NCI-H345 treated with DMSO at 0.1 percent for 48 hours (cell line): Measurements from ENCODE around the gene LUC7L.
"Not testable (repeated sequence)": the region's sequence is repeated elsewhere in the genome, so short reads cannot be mapped to it uniquely, and the experiment has no call there.

ENCODE experiments used
- DNase-seq: peaks from one replicate; lab custom pipeline; 2025; ENCODE audit not compliant: unreplicated experiment; lab: John Stamatoyannopoulos, UW

LUC7L gene

DNA sequence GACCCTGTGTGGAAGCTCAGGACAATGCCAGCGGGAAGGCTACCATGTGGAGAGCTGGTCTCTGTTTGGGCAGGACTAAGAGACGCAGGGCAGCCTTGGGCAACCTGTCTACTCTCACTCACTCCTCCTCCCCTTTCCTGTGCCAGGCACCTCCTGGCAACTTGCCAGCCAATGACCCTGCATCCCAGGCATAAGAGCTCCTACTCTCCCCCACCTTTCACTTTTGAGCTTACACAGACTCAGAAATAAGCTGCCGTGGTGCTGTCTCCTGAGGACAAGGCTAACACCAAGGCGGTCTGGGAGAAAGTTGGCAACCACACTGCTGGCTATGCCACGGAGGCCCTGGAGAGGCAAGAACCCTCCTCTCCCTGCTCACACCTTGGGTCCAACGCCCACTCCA lies 60.8 kb downstream of the LUC7L start:
- DNase-seq: no peak

DNA sequence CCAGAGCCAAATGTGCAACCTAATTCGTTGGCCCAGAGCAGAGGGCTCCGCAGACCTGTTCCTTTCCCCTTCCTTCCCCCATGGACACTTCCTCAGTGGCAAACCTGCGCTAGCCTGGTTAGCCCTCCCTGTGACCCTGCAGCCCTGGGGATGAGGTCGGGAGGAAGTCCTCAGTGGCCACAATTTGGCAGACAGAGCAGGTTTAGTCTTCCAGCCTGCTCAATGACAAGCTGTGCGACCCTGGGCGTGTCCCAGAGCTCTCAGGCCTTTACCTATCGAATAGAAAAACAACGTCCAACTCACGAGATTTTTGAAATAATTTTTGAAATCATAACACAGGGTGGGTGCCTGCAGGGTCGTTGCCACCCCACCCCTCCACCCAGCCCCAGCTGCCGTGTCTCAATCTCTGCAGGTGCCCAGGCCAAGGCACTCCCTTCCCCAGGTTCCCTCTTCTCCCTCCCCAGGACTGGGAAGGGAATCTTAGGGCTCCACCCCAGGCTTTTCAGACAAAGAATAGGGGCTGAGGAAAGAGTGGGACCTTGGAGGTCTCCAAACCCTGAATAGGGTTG lies 62.0 kb downstream of the LUC7L start:
- DNase-seq: no peak

DNA sequence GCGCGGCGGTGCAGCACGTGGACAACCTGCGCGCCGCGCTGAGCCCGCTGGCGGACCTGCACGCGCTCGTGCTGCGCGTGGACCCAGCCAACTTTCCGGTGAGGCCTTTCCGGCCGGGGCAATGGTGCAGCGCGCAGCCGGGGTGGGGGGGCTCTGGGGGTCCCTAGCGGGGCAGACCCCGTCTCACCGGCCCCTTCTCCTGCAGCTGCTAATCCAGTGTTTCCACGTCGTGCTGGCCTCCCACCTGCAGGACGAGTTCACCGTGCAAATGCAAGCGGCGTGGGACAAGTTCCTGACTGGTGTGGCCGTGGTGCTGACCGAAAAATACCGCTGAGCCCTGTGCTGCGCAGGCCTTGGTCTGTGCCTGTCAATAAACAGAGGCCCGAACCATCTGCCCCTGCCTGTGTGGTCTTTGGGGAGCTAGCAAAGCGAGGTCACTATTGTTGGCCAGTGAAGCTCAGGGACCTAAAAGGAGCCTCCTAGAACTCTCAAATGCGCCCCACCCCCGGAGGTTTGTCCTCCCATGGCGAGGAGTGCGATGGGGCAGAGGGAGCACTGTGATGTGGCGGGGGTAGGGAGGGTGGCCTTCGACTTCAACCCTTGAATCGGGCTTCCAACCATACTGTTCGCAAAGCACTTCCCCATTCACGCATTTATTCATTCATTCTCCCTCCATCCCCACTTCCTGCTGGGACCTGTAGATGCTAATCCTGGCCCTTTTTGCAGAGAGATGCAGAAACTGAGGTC lies 62.7 kb downstream of the LUC7L start:
- DNase-seq: no peak

DNA sequence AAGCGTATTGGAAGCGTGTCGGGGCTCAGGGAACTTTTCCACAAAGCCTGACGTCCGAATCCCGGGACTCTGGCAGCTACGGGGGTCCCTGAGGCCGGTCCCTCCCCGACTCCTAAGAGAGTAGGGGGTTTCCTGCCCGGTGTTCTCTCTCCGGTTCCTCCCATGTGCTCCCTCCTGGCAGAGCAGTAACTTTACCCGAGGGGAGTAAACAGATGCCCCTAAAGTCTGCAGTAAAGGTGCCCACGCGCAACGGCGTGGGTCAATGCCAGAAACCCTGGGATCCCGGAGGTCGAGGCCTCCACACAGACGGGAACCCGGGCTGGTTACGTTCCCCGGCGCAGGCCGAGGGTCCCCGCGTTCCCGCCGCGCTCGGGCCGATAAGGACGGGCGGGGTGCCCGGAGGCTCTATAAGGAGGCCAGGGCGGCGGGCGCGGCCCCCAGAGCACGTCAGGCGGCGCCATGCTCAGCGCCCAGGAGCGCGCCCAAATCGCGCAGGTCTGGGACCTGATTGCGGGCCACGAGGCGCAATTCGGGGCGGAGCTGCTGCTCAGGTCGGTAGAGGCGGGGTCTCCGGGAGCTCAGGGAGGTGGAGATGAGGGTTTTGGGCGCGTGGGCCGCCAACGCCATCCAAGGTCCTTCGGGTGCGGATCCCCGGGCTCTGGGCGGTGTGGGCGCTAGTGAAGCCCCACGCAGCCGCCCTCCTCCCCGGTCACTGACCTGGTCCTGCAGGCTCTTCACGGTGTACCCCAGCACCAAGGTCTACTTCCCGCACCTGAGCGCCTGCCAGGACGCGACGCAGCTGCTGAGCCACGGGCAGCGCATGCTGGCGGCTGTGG lies 63.5 kb downstream of the LUC7L start, which contains the start of gene HBM:
Gene HBM, plus strand, starts transcription at position 440 of the 836 bp plus-strand sequence. Its CDS starts 20 bp downstream, at position 460.
- no peak for DNase-seq

DNA sequence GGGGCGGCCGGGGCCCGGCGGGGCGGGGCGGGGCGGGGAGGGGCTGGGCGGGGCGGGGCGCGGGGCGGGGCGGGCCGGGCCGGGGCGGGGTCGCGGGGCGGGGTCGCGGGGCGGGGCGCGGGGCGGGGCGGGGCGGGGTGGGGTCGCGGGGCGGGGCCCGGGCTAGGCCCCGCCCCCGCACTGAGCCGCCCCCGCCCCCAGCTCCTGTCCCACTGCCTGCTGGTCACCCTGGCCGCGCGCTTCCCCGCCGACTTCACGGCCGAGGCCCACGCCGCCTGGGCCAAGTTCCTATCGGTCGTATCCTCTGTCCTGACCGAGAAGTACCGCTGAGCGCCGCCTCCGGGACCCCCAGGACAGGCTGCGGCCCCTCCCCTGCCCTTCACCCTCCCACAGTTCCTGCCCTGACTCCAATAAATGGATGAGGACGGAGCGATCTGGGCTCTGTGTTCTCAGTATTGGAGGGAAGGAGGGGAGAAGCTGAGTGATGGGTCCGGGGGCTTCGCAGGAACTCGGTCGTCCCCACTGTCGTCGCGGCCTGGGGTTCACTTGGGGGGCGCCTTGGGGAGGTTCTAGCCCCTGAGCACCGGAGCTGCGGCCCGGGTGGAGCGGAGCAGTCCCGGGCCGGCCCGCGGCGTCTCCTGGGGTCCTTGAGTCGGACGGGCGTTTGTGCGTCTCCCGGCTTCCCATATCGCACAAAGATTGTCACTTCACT lies 64.3 kb downstream of the LUC7L start:
- no peak for DNase-seq

DNA sequence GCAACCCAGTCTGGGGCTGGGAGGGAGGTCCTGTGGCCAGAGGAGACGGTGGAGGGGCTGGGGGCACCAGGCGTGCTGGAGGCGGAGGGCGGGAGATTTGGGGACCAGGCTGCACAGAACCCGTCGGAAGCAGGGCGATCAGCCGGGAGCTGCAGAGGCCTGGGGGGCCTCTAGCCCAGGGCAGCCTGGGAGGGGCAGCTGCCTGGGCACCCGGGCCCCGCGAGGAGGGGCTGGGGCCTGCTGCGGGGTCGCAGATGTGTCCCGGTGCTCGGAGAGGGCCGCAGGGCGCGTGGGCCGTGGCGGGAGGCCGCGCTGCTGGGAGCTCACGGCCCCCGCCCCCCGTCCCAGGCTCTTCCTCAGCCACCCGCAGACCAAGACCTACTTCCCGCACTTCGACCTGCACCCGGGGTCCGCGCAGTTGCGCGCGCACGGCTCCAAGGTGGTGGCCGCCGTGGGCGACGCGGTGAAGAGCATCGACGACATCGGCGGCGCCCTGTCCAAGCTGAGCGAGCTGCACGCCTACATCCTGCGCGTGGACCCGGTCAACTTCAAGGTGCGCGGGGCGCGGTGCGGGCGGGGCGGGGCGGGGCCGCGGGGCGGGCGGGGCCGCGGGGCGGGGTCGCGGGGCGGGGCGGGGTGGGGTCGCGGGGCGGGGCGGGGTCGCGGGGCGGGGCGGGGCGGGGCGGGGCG lies 65.0 kb downstream of the LUC7L start:
- DNase-seq: not testable (repeated sequence)

DNA sequence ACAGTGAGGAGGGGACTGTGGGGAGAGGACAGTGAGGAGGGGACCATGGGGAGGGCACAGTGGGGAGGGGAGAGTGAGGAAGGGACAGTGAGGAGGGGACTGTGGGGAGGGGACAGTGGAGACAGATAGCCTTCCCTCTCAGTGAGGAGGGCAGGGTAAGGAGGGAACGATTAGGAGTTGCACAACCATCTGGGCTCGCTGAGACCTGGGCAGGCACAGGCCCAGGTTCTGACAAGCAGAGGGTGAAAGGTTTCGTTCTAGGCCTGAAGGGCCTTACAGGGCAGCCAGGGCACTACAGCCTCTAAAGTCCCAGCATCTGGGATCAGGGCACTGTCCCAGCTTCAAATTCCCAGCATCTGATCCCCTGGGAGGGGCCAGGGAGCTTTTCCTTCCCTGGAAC lies 65.6 kb downstream of the LUC7L start:
- not testable (repeated sequence) for DNase-seq

DNA sequence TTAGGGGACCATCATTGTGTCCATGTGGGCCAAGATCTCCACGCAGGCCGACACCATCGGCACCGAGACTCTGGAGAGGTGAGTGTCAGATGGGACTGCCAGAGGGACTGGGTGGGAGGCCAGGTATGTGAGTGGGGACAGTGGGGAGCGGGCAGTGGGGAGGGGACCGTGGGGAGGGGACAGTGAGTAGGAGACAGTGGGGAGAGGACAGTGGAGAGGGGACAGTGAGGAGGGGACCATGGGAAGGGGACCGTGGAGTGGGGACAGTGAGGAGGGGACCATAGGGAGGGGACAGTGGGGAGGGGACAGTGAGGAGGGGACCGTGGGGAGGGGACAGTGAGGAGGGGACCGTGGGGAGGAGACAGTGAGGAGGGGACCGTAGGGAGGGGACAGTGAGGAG lies 66.1 kb downstream of the LUC7L start:
- not testable (repeated sequence) for DNase-seq

DNA sequence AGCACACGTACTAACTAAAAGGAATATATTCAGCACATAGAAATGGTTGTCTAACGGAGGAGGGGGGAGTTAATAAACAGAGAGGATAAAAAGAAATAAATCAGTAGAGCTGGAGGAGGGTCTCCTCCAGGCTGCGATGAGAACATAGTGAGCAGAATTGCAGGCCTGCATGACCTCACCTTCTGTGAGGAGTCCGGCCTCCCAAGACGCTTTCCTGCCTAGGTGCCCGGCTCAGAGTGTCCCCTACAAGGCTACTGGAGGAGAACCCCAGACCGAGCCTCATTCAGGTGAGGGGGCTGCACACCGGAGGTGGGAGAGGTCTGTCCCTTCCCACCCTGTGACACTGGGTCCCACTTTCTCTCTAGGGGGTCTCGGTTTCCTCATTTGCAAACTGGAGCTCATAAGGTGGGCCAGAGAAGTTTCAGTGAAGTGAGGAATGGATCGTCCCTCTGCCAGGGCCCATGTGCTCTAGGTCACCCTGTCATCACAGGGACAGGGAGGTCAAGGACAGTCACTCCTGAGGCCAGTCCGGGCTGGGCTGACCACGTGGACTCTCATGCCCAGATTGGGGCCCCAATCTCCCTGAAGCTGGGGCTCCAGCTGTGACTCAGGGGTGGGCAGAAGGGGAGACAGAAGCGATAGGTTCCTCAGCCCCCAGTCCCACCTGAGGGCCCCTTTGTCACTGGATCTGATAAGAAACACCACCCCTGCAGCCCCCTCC lies 66.8 kb downstream of the LUC7L start:
- DNase-seq: no peak

DNA sequence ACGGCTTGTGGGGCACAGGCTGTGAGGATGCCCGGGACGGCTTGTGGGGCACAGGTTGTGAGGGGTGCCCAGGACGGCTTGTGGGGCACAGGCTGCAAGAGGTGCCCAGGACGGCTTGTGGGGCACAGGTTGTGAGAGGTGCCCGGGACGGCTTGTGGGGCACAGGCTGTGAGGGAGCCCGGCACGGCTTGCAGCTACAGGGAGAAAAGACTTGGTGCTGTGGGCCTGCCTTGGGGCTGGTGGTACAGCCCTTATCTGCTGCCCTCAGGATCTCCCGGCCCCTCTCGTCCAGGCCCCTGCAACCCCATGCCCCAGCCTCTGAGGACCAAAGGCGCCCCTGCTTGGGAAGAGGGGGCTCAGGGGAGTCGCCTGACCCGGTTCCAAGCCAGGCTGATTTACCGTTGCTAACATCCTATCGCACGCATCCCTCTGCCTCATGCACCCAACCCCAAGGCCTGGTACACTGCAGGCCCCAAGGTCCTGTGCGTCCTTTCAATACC lies 68.5 kb downstream of the LUC7L start:
- DNase-seq: no peak

DNA sequence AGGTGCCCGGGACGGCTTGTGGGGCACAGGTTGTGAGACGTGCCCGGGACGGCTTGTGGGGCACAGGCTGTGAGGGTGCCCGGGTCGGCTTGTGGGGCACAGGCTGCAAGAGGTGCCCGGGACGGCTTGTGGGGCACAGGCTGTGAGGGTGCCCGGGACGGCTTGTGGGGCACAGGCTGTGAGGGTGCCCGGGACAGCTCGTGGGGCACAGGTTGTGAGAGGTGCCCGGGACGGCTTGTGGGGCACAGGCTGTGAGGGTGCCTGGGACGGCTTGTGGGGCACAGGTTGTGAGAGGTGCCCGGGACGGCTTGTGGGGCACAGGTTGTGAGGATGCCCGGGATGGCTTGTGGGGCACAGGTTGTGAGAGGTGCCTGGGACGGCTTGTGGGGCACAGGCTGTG lies 69.0 kb downstream of the LUC7L start:
- DNase-seq: not testable (repeated sequence)

DNA sequence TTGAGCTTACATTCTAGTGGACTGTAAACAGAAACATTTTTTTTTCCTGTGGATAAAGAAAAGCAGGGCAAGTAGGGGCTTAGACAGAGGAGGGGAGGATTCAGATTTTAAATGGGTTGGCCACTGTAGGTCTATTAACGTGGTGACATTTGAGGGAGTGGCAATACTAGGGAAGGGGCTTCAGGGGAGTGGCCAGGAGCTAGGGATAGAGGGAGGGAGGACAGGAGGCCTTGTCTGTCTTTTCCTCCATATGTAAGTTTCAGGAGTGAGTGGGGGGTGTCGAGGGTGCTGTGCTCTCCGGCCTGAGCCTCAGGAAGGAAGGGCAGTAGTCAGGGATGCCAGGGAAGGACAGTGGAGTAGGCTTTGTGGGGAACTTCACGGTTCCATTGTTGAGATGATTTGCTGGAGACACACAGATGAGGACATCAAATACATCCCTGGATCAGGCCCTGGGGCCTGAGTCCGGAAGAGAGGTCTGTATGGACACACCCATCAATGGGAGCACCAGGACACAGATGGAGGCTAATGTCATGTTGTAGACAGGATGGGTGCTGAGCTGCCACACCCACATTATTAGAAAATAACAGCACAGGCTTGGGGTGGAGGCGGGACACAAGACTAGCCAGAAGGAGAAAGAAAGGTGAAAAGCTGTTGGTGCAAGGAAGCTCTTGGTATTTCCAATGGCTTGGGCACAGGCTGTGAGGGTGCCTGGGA lies 70.0 kb downstream of the LUC7L start:
- no peak for DNase-seq

DNA sequence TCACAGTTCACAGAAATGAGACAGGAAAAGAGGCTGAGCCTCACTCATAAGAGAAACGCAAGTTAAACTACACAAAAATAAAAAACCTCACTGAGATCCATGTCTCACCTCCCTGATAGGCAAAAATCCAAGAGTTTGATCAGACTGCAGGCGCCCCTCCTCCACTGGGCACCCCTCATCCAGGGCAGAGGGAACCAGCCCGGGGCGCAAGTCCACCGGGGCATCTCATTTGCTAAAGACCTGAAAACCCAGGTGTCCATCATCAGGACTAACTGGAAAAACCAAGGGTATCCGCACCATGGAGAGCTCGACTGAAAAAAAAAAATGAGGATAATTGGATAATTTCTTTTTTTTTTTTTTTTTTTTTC lies 74.2 kb downstream of the LUC7L start:
- no peak for DNase-seq

DNA sequence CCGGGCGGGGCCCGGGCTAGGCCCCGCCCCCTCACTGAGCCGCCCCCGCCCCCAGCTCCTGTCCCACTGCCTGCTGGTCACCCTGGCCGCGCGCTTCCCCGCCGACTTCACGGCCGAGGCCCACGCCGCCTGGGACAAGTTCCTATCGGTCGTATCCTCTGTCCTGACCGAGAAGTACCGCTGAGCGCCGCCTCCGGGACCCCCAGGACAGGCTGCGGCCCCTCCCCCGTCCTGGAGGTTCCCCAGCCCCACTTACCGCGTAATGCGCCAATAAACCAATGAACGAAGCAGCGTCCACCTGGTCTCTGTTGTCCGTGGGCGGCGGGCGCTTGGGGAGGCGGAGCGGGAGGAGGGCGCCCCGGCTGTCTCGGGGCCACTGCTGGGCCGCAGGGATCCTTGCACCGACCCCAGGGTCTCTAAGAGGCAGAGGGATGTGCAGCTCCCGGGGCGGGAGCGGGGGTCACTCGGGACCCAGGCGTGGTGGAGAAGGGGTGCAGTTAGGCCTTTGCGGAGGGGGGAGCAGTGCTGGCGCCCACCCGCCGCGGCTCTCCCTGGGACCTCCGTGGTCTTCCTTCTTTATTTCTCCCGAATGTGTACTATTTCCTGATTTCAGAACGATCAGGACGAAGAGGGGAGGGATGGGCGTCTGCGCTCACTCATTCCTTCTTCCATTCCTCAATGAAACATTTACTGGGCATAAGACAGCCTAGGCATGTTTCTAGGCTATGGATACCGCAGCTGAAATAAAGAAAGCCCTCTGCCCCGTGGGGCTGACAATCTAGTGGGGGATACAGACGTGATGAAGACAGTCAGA lies 74.8 kb downstream of the LUC7L start:
- DNase-seq: no peak

DNA sequence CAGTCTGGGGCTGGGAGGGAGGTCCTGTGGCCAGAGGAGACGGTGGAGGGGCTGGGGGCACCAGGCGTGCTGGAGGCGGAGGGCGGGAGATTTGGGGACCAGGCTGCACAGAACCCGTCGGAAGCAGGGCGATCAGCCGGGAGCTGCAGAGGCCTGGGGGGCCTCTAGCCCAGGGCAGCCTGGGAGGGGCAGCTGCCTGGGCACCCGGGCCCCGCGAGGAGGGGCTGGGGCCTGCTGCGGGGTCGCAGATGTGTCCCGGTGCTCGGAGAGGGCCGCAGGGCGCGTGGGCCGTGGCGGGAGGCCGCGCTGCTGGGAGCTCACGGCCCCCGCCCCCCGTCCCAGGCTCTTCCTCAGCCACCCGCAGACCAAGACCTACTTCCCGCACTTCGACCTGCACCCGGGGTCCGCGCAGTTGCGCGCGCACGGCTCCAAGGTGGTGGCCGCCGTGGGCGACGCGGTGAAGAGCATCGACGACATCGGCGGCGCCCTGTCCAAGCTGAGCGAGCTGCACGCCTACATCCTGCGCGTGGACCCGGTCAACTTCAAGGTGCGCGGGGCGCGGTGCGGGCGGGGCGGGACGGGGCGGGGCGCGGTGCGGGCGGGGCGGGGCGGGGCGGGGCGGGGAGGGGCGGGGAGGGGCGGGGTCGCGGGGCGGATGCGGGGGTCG lies 75.6 kb downstream of the LUC7L start:
- DNase-seq: not testable (repeated sequence)

DNA sequence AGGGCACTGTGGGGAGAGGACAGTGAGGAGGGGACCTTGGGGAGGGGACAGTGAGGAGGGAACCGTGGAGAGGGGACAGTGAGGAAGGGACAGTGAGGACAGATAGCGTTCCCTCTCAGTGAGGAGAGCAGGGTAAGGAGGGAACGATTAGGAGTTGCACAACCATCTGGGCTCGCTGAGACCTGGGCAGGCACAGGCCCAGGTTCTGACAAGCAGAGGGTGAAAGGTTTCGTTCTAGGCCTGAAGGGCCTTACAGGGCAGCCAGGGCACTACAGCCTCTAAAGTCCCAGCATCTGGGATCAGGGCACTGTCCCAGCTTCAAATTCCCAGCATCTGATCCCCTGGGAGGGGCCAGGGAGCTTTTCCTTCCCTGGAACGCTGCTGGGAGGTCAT lies 76.1 kb downstream of the LUC7L start:
- not testable (repeated sequence) for DNase-seq

DNA sequence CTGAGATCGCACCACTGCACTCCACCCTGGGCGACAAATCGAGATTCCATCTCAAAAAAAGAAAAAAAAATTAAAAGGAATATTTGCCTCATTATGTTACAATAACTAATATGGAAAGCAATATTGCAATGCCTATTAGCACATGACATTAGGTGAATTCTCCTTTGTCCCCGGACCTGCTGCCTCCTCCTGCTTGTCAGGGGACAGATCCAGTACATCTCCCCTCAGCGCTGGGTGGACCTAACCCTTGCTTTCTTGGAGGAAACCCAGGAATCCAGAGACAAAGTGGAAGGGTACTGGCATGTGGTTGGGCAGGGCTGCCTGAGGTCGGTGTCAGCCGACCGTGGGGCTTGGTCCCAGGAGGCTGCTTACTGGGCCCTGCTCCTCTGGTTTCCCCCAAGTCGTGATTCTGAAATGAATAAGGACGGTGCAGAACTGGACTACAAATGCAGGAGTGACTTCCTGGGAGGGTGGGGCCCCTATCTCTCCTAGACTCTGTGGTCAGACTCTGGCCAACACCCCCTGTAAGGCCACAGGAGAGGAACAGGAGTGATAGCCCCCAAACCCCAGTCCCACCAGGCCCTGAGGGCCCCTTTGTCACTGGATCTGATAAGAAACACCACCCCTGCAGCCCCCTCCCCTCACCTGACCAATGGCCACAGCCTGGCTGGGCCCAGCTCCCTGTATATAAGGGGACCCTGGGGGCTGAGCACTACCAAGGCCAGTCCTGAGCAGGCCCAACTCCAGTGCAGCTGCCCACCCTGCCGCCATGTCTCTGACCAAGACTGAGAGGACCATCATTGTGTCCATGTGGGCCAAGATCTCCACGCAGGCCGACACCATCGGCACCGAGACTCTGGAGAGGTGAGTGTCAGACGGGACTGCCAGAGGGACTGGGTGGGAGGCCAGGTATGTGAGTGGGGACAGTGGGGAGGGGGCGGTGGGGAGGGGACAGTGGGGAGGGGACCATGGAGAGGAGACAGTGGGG lies 76.8 kb downstream of the LUC7L start, which contains the start of gene HBZ:
Gene HBZ, plus strand, starts transcription at position 504 of the 988 bp plus-strand sequence. Its CDS starts 266 bp downstream, at position 770.
- no peak for DNase-seq
